NCI-H1436 treated with DMSO at 0.1 percent for 48 hours (cell line): Measurements from ENCODE around the gene MEIS2.
A peak's percentile ranks its signal among the peaks of the same experiment; 100 is the strongest.

ENCODE experiments used
- DNase-seq: peaks from one replicate; lab custom pipeline; 2025; lab: John Stamatoyannopoulos, UW

Gene MEIS2

DNA sequence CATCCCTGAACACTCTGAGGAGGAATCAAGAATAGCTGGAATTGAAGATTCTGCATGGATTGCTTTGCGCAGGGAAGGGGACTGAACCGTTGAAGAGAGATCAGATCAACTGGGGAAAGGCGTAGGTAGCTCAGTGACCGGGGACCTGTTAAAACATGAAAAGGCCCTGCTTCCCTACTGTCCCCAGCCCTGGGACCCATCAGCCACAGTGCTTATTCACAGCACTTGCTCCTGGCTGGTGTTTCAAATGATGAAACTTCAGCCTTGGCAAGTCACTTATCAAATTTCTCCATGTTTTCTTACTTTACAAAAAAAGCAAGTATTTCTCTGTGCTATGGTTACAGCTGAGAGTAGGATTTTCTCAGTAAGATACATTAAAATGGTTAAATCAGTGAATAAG is 199.3 kb downstream of the MEIS2 start:
- no peak for DNase-seq

DNA sequence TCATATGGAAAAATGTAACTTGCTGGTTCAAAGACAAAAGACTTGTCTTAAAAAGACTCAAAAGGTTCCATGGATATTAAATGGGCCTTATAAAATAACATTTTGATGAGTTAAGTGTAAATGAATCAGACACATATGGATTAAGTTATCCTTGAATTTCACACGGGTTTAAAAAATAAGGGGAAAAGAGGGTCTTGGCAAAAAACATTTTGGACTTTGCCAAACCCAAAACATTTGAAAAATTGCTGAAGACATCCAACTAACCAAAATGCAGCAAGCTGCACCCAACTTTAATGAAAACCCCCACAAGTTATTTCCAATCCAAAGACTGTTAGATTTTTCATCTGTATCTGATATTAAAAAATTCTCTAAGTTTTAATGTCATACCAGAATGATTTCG is 200.7 kb downstream of the MEIS2 start:
- no peak for DNase-seq

DNA sequence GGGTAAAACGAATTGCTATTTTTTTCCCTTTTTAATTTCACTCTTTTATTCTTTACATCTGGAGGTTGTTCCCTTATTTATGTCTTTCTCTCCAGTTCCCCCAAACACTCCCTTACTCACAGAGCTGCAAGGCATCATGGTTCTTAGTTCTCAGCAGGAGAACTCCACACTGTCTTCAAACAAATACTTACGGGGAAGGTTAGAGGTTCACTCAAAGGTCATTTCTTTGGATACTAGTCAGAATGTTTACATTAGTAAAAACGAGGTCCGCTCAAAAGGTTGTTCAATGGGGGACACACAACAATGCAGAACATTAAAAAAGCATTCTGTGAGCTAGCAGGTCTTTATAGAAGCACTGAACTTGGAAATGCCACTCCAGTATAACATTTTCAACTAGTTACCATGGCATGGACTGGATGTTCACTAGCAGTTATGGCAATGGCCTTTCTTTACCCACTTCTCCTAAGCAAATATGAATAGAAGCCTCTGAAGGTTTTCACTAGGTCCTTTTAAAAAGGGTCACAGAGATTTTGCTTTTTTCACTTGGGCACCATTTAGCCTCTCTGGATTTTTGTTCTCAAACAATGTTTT is 201.7 kb downstream of the MEIS2 start:
- no peak for DNase-seq

DNA sequence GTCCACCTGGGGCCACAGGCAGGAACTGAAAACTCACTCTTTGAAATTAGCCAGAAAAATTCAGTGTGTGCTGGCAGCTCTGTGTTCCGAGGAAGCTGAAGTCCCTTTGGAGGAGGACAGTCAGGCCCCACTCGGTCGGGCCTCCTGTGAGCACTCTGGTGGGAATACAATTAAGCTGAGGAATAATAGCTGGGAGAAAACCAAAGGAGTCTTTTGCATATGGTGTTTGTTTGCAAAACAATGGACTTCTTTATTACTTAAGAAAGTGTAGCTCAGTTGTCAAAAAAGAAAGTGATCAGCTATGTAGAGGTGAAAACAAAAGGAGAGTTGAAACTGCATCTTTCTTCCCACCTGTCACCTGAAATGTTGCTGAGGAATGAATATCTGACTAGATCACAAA is 202.5 kb downstream of the MEIS2 start:
- no peak for DNase-seq

DNA sequence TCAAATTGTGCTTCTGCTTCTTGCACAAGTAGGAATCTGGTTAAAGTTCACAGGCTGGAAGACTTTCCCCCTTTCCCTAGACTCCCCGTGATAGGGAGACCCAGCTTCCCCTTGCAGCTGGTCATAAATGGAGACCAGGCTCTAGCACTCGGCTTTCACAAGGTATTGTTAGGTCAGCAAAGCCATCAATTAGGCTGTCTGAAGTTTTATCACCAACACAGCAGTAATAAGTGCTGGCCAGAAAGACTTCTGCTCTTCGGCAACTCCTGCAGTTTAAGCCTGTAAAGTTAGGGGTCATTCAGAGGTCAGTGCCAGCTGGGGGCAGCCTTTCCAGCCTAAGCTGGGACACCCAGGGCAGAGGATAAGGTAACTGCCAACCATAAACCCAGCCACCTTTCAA is 203.4 kb downstream of the MEIS2 start:
- DNase-seq = no peak

DNA sequence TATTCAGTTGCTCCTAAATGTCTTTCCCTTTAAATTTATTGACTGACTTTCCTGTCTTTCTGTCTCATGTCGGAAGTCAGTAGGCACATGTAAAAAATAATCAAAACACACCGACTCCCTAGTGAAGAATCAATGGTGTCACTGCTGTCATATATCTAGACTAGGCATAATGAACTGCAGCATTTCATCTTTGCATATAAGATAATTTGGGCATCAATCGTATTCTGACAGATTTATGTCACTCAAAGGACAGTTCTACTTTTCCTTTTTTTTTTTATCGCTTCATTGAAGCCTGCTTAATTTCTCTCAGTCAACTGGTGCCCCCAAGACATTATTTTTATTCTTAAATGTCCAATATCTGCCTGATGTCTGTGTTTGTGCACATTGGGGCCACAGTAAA is 206.3 kb downstream of the MEIS2 start:
- no peak for DNase-seq

DNA sequence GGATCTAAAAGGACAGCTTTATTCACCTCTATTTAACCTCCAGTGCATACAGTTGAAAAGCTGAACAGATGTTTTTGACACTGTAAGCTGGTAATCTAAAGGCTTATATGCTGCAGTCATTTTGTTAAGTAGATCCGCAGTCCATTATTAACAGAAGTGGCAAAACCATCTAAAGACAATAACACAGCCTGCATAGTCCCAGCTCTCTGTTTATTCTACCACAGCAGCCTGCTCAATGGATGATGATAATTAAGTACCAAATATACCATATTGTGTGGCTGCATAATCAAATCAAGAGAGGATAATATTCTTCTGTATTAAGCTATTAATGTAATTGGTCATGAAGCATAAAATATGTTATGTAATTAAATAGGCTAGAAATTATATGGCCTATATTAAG is 207.1 kb downstream of the MEIS2 start:
- DNase-seq = no peak

DNA sequence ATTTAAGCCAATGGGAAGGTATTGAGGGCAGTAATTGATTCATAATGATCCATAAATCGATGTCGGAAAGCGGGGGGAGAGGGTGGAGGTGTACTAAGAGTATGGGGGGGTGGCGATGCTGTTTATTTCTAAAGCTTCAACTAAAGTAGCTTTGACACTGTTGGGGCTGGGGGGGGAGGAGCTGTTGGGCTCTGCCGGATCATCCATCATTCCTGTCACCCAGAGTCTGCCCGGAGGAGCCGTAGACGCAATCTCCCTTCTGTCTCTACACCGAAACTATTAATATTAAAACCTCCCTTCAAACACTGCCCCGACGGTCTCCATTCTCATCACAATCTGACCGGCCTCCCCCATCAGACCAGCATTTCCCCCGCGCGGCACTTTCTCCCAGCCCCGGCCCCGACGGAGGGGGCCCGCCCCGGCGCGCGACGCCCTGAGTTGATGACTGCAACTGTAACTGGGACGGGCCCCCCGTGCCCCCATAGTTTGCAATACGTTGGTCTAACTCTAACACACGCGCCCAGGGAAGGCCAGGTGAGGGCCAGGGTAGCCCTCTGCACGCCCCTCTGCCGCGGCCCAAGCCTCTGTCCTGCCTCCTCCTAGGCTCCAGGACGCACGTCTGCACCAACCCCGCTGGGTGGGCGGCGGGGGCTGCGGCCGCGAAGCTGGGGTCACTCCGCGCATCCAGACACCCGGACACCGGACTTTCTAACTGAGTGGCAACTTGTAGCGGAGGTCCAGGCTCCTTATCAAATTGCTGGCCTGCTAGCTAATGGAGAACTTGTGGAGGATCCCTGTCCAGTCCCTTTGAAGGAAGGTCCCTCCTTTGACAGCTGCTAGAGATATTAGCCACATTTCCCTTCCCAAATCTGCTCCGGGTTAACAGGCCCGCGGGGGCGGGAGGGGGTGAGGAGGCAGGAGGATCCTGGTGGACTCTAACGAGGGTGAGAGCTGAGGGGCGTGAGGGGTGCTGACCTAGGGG is 212.0 kb downstream of the MEIS2 start:
- DNase-seq = no peak

DNA sequence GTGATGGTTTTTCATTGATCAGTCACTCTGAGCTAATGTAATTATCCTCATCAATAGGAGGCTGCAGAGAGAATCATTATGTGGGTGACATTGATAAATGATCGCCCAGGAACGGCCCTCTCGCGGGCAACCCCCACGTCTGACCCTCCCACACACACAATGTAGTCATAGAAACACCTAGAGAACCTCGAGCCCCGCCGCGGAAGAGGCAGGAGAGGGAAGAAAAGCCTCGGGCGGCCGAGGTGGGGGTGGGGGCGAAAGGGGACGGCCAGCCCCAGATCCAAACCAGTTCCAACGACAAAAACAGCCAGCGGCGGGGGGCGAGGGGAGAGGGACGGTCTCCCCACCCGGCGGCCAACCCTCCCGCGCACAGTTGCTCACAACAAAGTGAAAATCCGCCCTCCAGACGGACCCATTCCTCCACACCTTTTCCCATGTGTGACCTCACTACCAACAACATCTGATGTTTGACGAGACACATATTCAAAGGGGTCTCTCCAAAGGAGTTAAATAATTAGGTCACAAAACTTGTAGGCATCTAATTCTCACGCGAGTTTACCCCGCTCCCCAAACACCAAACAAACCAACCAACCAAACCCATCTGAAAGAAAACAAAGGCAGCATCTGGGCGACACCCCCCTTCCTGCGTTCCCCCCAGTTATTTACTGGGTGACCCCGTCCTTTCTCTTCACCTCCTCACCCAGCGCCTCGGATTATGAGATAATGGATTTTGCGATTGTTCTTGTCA is 213.0 kb downstream of the MEIS2 start:
- no peak for DNase-seq

DNA sequence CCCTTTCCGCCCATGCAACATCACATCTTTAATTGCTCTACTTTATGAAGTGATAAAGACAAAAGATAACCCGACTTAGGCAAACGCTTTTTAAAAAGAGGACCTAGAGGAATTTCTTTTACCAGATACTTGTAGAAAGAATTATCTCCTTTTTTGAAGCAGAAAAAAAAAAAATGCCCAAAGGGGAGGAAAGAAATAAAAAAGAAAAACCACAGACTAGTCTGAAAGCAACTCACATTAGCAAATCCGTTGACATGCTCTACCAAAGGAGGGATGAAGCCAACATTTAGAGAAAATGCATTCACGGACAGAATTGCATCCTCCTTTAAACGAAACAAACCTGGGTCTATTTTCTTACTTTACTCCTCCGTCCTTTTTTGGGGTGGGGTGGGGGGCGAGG is 213.6 kb downstream of the MEIS2 start:
- no peak for DNase-seq

DNA sequence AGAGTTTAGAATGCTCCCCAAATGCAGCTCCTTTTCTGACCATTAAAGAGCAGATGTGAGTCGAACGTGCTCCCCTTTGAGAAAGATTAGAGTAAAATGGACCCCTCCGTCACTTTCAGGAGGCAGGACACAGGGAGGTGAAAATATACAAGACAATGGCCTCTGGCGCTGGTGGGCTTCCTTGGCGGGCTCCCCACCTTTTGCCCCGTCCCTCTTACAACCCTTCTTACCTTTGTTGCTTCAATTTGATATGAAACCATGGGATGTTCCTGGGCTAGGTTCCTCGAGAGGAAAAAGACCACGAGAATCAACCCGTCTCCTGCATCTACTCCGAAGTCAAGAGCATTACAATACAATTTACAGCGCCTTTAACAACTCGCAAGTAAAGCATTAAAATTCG is 214.2 kb downstream of the MEIS2 start:
- DNase-seq = no peak

DNA sequence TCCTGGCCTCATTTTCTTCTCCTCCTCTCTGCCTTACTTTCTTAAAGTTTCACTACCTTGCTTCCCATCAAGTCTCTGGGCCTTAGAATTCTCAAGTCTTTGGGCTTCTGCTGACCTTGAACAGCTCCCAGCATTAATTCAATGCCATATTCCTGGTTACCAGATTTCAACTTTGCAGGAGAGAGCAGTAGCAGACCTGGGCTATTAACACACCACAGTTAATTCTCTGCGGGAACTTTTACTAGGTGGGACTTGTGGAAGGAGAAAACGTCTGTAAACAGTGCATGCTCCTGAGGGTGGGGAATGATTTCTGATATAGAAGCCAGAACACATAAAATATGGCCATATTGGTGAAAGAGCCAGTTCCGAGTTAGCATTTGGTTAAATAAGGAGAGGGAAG is 214.6 kb downstream of the MEIS2 start:
- no peak for DNase-seq

DNA sequence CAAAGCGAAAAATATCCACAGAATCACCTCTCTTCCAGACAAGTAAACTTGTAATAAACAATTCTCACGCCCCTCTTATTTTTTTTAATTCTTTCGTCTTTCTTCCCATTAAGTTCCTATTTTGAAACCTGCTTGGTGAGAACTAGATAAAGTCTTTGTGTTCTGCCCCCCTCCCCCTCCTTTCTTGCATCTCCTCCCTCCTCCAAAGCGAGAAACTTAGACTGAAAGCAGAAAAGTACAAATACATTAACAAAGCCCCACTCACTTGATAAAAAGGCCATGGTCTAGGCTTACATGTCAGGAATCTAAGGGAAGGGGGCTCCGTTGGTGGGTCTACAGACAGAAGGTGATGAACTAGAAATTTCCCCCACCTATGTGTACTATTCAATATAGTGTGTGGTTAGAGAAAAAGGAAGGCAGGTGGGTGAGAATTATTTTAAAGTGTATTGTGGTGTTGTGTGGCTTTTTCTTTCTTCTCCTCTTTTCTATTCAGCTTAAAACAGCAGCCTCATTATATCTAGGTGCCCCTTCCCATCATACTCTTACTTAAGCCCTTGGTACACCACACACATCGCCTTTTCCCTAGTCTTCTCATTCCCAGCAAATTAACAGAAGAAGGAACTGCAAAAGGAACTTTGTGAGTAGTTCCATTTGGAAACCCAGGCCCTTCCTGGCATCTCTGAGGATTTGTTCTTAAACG is 215.3 kb downstream of the MEIS2 start:
- no peak for DNase-seq

DNA sequence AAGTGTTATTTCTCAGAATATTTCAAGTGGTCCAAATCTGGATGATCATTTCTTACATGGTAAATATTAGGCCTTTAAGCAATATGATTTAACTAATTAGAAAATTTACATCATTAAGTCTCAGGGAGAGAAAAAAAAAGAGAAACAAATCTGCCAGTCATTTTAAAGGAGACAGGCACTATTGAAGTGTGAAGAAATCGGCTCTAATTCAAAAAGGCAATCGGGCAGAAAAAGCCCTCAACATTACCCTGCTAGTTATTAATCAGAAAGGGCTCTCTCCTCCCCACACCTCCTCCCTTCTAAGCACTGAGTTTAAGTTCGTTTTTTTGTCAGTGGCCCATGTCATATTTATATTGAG is 215.9 kb downstream of the MEIS2 start:
- no peak for DNase-seq

DNA sequence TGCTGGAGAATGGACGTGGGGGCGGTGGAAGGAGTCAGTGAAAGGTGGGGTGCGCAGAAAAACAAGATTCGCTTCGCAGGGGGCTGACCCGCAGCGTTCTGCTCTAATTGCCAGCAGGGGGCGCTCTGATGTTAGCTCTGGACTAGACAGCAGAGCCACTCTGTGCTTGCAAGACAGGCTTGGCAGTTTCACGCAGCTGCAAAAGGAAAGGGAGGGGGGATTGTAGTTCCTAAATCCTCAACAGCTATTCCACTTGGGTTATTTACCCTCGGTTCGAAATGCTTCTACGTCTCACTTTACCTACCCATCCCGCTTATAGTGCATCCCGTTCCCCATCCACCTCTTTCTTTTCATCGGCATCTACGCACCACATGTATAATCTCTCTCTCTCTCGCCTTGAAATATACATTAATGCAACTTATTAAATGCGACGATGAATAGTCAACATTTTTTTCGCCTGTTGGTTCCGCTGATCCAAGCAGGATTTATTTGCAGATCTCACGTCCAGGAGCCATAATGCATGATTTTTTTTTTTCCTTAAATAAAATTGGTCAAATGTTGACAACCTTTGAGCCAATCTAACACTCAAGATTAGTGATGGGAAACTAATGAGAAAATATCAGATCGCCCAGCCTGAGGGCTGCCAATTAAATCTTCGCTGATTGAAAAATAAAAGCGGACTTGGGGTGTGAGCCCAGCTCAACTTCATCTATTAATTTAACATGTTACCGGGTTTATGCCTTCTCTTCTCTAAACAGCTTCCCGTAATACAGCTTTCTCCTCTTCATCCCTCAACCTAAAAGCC is 216.4 kb downstream of the MEIS2 start:
- peak; percentile 12 for DNase-seq

DNA sequence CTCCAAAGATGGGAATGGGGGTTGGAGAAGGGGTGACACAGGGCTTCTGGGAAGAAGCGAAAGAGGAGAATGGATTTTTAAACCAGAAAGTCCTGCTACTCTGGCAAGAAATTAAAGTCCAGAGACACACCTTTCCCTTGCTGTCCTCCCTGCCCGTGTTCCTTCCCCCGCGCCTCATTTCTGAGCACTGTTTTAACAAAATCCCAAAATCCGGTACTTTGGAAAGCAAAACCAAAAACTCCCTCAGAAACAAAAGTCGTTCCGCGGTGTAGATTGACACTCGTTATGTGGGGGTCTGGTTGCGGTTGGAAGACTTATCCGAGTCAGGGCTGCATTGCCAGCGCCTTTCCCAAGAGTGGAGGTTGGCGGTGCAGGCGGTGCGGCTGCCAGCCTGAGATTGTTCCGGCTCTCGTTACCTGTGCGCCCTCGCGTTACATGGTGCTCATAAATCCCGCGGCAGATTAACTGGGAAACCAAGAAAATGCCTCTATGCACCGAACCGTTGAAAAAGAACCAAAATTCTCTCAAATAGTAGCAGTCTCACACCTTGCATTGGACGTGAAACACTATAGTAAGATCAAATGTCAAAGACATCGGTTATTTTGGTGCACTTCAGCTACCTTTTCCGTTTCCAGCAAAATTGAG is 217.7 kb downstream of the MEIS2 start:
- no peak for DNase-seq

DNA sequence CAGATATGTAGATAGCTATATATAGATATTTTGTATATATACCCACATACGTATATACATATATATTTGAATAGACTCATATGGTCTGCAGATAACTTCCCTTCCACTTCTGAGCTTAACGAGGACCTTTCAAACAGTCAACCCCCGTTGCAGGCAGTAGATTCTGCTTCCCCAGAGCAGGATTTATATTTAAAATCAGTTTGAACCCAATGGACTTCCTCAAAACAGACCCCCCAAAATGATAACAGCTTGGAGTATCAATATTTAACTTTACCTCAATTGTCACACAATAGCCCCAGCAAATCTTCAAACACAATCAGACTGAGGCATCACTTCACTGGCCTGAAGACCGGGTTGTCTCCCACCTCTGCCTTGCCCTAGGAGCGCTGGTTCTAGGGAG is 218.3 kb downstream of the MEIS2 start:
- no peak for DNase-seq

DNA sequence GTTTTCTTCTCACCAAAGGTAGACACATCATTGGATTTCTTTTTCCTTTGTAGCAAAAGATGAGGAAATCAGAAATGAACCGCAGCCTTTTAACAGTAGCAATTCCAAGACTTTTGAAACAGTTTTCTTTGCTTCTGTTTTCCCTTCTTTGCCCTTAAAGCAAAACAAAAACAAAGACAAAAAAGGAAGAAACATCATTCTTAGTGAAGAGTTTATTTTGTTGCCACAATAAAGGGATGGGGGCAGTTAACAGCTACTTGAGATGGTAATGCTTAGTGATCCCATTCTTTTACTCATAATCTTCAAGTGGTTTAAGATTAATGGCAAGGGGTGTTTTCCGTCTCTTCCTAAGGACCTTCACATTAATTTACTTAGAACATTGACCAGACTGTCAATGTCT is 218.8 kb downstream of the MEIS2 start:
- DNase-seq = no peak

DNA sequence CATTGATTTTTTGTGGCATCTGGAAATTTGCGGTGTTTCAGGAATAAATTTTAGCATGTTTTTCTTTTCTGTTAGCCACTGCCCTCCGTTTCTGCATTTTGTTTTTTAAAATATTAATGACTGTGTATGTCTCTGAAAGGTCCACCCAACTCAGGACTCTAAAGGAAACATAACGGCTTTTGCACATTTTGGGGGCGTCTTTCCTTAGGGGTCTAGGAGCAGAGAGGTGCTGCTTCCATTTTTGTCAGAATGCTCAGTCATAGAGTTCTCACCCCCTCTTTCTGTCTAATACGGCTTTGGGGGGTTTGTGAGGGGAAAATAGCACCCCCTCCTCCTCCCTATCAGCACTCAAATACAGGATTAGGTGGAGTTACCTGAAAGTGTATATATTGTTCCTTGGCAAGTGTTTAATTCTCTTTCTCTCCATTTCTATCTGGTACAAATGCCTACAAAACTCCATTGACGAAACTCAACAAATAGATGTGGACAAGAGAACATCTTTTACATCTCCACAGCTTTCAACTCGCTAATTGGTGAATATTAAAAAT is 219.4 kb downstream of the MEIS2 start:
- no peak for DNase-seq

DNA sequence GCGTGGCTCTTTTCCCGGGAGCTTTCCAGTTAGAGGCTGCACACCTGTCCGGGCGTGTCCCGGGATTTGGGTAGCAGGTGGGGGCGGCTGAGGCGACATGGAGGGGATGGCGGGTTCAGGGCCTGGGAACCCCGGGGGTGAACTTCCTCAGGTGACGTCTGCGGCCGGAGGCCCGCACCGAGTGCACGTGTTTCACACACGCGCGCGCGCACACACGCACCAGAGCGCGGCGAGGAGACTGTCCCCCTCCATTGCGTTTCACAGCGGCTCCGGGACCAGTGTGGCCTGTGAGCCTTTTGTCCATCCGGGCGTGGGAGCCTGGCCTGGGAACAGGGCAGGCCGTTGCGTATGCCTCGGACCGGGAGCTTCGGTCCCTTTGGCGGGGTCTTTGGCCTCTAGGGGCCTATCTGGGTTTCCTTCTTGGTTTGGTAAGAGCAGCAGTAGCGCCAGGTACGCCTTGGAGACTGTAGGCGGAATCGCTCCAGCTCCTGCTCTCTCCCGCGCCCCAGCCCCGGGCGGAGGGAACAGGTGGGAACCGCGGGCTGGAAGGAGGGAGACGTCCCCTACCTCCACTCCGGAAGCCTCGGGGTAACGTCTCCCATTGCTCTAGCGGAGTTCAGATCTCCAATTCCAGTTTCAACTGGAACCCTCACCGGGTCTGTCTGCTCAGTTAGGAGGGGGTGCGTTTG is 220.0 kb downstream of the MEIS2 start:
- no peak for DNase-seq
